ENCODE results near the gene HAL. TPM values are rescaled to one million over a fixed set of nuclear protein-coding genes. Genes with fewer than 3 reads are reported as not detected.

The HAL gene
- total and polyA plus RNA-seq, 2 experiments from 2014 or later = 0.91 to 1.3 TPM

DNA sequence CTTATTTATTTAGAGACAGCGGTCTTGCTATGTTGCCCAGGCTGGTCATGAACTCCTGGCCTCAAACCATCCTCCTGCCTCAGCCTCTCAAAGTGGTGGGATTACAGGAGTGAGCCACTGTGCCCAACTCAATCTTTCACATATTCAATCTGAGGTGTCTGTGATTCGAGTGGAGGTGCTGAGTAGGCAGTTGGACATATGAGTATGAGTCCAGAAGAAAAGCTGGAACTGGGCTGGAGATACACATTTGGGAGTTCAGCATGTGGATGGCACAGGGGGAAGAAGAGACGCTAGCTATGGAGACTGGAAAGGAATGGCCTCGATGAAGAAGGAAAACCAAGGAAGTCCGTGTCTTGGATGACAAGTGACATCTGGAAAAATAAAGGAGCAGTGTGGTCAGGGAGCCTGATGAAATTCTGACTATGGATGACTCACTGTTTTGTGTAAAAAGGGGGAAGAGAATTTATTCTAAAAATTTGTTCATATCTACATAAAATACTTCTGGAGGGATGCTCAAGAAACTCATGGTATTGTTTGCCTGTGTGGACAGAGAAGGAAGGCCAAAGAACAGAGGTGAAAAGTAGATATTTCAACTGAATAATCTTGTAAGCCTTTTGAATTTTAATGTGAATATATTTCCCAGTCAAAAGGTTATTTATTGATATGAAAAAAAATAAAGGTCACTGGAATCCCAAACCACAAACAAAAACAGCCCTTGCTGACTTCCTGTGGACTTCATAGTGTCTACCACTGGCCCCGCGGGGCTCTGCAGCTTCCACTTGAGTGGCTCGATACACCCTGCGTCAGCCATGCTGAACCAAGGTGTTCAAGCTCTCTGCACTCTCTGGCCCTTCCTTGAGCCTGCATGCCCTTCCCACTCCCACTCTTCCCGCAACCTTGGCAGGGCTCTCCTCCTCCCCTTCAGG lies 48.1 kb upstream of the HAL start:
- 85% methylated on average over 10 of the region's 10 CpGs for WGBS (ENCODE audit: low lambda C conversion rate, missing lambda C conversion rate)
- H3K9me3 ChIP-seq (ENCODE audit: low read depth) = no peaks in the 10 kb centered on the region
- TF ChIP-seq EZH2 (IDR thresholded peaks at IDR 0.05; ENCODE audit: borderline replicate concordance) = no peak
- no peak for TF ChIP-seq EZH2phosphoT487 (IDR thresholded peaks at IDR 0.05; ENCODE audit: low read depth, severe bottlenecking, unreplicated experiment)
- TF ChIP-seq, protein P1, sequence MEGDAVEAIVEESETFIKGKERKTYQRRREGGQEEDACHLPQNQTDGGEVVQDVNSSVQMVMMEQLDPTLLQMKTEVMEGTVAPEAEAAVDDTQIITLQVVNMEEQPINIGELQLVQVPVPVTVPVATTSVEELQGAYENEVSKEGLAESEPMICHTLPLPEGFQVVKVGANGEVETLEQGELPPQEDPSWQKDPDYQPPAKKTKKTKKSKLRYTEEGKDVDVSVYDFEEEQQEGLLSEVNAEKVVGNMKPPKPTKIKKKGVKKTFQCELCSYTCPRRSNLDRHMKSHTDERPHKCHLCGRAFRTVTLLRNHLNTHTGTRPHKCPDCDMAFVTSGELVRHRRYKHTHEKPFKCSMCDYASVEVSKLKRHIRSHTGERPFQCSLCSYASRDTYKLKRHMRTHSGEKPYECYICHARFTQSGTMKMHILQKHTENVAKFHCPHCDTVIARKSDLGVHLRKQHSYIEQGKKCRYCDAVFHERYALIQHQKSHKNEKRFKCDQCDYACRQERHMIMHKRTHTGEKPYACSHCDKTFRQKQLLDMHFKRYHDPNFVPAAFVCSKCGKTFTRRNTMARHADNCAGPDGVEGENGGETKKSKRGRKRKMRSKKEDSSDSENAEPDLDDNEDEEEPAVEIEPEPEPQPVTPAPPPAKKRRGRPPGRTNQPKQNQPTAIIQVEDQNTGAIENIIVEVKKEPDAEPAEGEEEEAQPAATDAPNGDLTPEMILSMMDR (IDR thresholded peaks at IDR 0.05; ENCODE audit: poor library complexity) = no peak
- no peaks in the 10 kb centered on the region for H3K36me3 ChIP-seq (replicated peaks; ENCODE audit: insufficient read depth, low read depth)
- H3K27ac ChIP-seq = no peak overlapping the region
- no peaks in the 10 kb centered on the region for H3K79me2 ChIP-seq
- no peaks in the 10 kb centered on the region for H3K27me3 ChIP-seq
- H2AFZ ChIP-seq = no peak overlapping the region
- no peak overlapping the region for H3K4me3 ChIP-seq
- H3K9me2 ChIP-seq (replicated peaks; ENCODE audit: insufficient read depth) = no peaks in the 10 kb centered on the region
- H4K20me1 ChIP-seq (ENCODE audit: insufficient read depth, poor library complexity, severe bottlenecking) = no peaks in the 10 kb centered on the region
- DNase-seq (ENCODE audit: low spot score) = no peak
- H3K4me1 ChIP-seq (ENCODE audit: insufficient read depth) = peaks cover 10% of the 10 kb centered on the region
- no peak overlapping the region for H3K4me2 ChIP-seq

DNA sequence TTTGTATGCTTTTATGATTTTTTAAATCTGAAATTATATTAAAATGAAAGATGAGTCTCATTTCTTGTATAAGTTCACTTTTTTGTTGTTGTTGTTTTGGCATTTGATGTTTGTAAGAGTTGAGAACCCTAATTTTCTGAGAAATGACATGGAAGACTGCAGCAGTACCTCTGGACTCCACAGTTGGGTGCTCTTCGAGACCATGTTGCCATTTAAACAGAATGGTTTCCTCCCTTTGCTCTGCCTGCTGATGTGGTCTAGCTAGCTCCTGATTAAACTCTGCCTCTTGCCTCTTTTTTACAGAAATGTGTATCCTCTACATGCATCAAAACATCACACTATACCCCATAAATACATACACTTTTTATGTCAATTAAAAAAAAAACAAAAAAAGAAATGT lies 45.0 kb upstream of the HAL start:
- no peak for TF ChIP-seq EZH2 (IDR thresholded peaks at IDR 0.05; ENCODE audit: borderline replicate concordance)
- TF ChIP-seq, protein P1 (IDR thresholded peaks at IDR 0.05; ENCODE audit: poor library complexity) = no peak
- TF ChIP-seq EZH2phosphoT487 (IDR thresholded peaks at IDR 0.05; ENCODE audit: low read depth, severe bottlenecking, unreplicated experiment) = no peak
- Histone ChIP-seq H3K27ac (no peak overlapping the region), H3K27me3 (no peaks in the 10 kb centered on the region)

DNA sequence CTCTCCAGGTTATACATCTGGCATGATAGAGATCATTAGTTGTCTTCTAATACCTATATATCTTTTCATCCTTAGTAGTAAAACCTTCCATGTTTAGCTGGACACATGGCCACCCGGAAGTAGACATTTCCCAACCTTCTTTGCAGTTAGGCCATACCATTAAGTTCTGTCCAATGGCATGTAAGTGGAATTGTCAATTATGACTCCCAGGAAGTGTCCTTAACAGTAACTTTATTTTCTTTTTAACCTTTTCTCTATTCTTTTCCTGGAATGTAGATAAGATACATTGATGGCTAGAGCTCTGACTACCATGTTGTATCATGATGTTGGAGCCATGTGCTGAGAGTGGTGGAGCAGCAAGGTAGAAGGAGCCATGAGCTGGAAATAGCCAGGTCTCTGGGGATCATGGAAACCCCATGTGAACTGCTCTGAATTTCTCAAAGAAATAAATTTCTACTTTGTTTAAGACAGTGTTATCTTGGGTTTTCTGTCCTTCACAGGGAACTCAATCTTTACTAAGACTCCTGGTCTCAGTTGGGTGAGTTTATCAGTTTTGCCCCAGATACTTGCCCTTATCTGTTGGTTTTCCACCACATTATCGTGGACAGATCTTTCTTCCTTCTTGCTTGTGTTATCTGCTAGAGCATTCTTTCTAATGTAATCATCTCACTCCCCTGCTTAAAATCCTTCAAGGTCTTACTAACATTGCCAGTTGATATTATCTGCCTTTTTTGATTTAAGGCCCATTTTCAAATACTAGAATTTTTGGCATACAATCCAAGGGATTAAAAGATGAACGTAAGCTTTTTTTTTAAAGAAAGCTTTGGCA lies 44.4 kb upstream of the HAL start:
- Histone ChIP-seq H3K4me2 (no peak overlapping the region), H3K79me2 (no peaks in the 10 kb centered on the region), H3K4me3 (no peak overlapping the region), H3K36me3 (replicated peaks; ENCODE audit: insufficient read depth, low read depth) (no peaks in the 10 kb centered on the region), H3K27ac (no peak overlapping the region), H3K4me1 (ENCODE audit: insufficient read depth) (no peaks in the 10 kb centered on the region), H2AFZ (no peak overlapping the region), H3K9me2 (replicated peaks; ENCODE audit: insufficient read depth) (no peaks in the 10 kb centered on the region), H3K9me3 (ENCODE audit: low read depth) (no peaks in the 10 kb centered on the region), H3K27me3 (no peaks in the 10 kb centered on the region), H4K20me1 (ENCODE audit: insufficient read depth, poor library complexity, severe bottlenecking) (no peaks in the 10 kb centered on the region)
- 32% methylated on average over 3 of the region's 3 CpGs for WGBS (ENCODE audit: low lambda C conversion rate, missing lambda C conversion rate)
- DNase-seq (ENCODE audit: low spot score) = no peak
- no peak for TF ChIP-seq EZH2phosphoT487 (IDR thresholded peaks at IDR 0.05; ENCODE audit: low read depth, severe bottlenecking, unreplicated experiment)
- no peak for TF ChIP-seq EZH2 (IDR thresholded peaks at IDR 0.05; ENCODE audit: borderline replicate concordance)
- TF ChIP-seq, protein P1 (IDR thresholded peaks at IDR 0.05; ENCODE audit: poor library complexity) = no peak

More for the DNA sequence above, 45.0 kb upstream of the HAL start:
- Histone ChIP-seq H3K79me2 (no peaks in the 10 kb centered on the region), H2AFZ (no peak overlapping the region), H3K4me3 (no peak overlapping the region), H4K20me1 (ENCODE audit: insufficient read depth, poor library complexity, severe bottlenecking) (no peaks in the 10 kb centered on the region), H3K4me2 (no peak overlapping the region), H3K4me1 (ENCODE audit: insufficient read depth) (peaks cover under 1% of the 10 kb centered on the region), H3K9me2 (replicated peaks; ENCODE audit: insufficient read depth) (no peaks in the 10 kb centered on the region), H3K36me3 (replicated peaks; ENCODE audit: insufficient read depth, low read depth) (no peaks in the 10 kb centered on the region), H3K9me3 (ENCODE audit: low read depth) (no peaks in the 10 kb centered on the region)
- 95% methylated on average over 1 of the region's 1 CpG for WGBS (ENCODE audit: low lambda C conversion rate, missing lambda C conversion rate)
- no peak for DNase-seq (ENCODE audit: low spot score)
